OCI-LY1 (cell line): ENCODE results near the gene NCAPD2.
"Not testable (repeated sequence)": the region's sequence is repeated elsewhere in the genome, so short reads cannot be mapped to it uniquely, and the experiment has no call there.

ENCODE experiments used
- H2AFZ ChIP-seq: fragments of 200-600 bp; sonication (generic), shearing (Covaris generic); 2 replicates; pipeline ENCODE4 v1.6.0; 2014; ENCODE audit warnings: antibody characterized with exemption, mild to moderate bottlenecking, low read length
- H3F3A ChIP-seq: fragments of 200-600 bp; sonication (generic), shearing (Covaris generic); 2 replicates; pipeline ENCODE4 v1.6.0; 2014; ENCODE audit warnings: mild to moderate bottlenecking, antibody characterized with exemption, low read length, moderate library complexity; ENCODE audit not compliant: insufficient read depth
- H3K27ac ChIP-seq: fragments of 200-600 bp; sonication (generic); 2 replicates; pipeline ENCODE4 v1.5.1; 2014; ENCODE audit warnings: low read length, mixed run types, mild to moderate bottlenecking, low read depth; ENCODE audit not compliant: poor library complexity, severe bottlenecking
- H3K27me3 ChIP-seq: fragments of 200-600 bp; sonication (generic); 2 replicates; pipeline ENCODE4 v1.6.0; 2014; ENCODE audit warnings: antibody characterized with exemption, mild to moderate bottlenecking, low read length, moderate library complexity; ENCODE audit not compliant: insufficient read depth
- H3K36me3 ChIP-seq: fragments of 200-600 bp; sonication (generic); 2 replicates; pipeline ENCODE4 v1.6.1; 2014; ENCODE audit warnings: mild to moderate bottlenecking, antibody characterized with exemption, low read length, moderate library complexity, mixed read lengths; ENCODE audit not compliant: insufficient read depth
- H3K4me1 ChIP-seq: fragments of 200-600 bp; sonication (generic); 2 replicates; pipeline ENCODE4 v1.5.1; 2014; ENCODE audit warnings: mild to moderate bottlenecking, low read length, moderate library complexity; ENCODE audit not compliant: insufficient read depth, severe bottlenecking
- H3K4me2 ChIP-seq: fragments of 200-600 bp; sonication (generic), shearing (Covaris generic); 2 replicates; pipeline ENCODE4 v1.6.1; 2014; ENCODE audit warnings: low read length
- H3K4me3 ChIP-seq: fragments of 200-600 bp; sonication (generic); 2 replicates; pipeline ENCODE4 v1.5.1; 2014; ENCODE audit warnings: low read length, low read depth, mild to moderate bottlenecking, mixed read lengths; ENCODE audit not compliant: poor library complexity, severe bottlenecking
- H3K79me2 ChIP-seq: fragments of 200-600 bp; shearing (Covaris generic); 2 replicates; pipeline ENCODE4 v1.6.1; 2016; ENCODE audit warnings: mixed run types, low read length, mixed read lengths; ENCODE audit not compliant: insufficient read depth
- H3K9ac ChIP-seq: fragments of 200-600 bp; sonication (generic), shearing (Covaris generic); 2 replicates; pipeline ENCODE4 v1.6.1; 2014; ENCODE audit warnings: mild to moderate bottlenecking, low read length, mixed read lengths
- H3K9me2 ChIP-seq: fragments of 200-600 bp; sonication (generic), shearing (Covaris generic); 2 replicates; pipeline ENCODE4 v1.6.1; 2014; ENCODE audit warnings: low read depth, mild to moderate bottlenecking, low read length, mixed read lengths
- H3K9me3 ChIP-seq: fragments of 200-600 bp; shearing (Covaris generic); 2 replicates; pipeline ENCODE4 v1.6.1; 2014; ENCODE audit warnings: low read length, mixed read lengths
- H4K20me1 ChIP-seq: fragments of 200-600 bp; sonication (generic), shearing (Covaris generic); 2 replicates; pipeline ENCODE4 v1.6.0; 2016; ENCODE audit warnings: mild to moderate bottlenecking, low read length; ENCODE audit not compliant: insufficient read depth
- EZH2 ChIP-seq: fragments of 200-600 bp; sonication (generic), shearing (Covaris generic); IDR thresholded peaks from 2 replicates; pipeline ENCODE4 v1.8.0; 2017; ENCODE audit warnings: borderline replicate concordance, mixed run types, mild to moderate bottlenecking, antibody characterized with exemption, low read length, moderate library complexity, mixed read lengths
- TF ChIP-seq, protein P1 (sequence below): fragments of 200-600 bp; sonication (generic), shearing (Covaris generic); IDR thresholded peaks from 2 replicates; pipeline ENCODE4 v1.5.1; 2017; ENCODE audit warnings: mild to moderate bottlenecking, antibody characterized with exemption, low read length, moderate library complexity, mixed read lengths

NCAPD2 gene

DNA sequence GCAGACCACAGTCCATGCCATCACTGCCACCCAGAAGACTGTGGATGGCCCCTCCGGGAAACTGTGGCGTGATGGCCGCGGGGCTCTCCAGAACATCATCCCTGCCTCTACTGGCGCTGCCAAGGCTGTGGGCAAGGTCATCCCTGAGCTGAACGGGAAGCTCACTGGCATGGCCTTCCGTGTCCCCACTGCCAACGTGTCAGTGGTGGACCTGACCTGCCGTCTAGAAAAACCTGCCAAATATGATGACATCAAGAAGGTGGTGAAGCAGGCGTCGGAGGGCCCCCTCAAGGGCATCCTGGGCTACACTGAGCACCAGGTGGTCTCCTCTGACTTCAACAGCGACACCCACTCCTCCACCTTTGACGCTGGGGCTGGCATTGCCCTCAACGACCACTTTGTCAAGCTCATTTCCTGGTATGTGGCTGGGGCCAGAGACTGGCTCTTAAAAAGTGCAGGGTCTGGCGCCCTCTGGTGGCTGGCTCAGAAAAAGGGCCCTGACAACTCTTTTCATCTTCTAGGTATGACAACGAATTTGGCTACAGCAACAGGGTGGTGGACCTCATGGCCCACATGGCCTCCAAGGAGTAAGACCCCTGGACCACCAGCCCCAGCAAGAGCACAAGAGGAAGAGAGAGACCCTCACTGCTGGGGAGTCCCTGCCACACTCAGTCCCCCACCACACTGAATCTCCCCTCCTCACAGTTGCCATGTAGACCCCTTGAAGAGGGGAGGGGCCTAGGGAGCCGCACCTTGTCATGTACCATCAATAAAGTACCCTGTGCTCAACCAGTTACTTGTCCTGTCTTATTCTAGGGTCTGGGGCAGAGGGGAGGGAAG lies 43.9 kb downstream of the NCAPD2 start:
- Histone ChIP-seq H3K27ac (peak overlapping the region; percentile 85), H3K4me1 (peaks cover 67% of the 10 kb centered on the region), H3K79me2 (peaks cover 17% of the 10 kb centered on the region), H3K9ac (peak overlapping the region; percentile 0; the same call in 1 of the 2 replicates), H3K4me3 (peak overlapping the region; percentile 98), H3K36me3 (peaks cover 58% of the 10 kb centered on the region), H3K4me2 (peak overlapping the region; percentile 91; the same call in 1 of the 2 replicates)
- H3K27me3 ChIP-seq, H4K20me1 ChIP-seq, H3K9me2 ChIP-seq, H2AFZ ChIP-seq, H3K9me3 ChIP-seq, H3F3A ChIP-seq: not testable (repeated sequence)
- TF ChIP-seq, protein P1, sequence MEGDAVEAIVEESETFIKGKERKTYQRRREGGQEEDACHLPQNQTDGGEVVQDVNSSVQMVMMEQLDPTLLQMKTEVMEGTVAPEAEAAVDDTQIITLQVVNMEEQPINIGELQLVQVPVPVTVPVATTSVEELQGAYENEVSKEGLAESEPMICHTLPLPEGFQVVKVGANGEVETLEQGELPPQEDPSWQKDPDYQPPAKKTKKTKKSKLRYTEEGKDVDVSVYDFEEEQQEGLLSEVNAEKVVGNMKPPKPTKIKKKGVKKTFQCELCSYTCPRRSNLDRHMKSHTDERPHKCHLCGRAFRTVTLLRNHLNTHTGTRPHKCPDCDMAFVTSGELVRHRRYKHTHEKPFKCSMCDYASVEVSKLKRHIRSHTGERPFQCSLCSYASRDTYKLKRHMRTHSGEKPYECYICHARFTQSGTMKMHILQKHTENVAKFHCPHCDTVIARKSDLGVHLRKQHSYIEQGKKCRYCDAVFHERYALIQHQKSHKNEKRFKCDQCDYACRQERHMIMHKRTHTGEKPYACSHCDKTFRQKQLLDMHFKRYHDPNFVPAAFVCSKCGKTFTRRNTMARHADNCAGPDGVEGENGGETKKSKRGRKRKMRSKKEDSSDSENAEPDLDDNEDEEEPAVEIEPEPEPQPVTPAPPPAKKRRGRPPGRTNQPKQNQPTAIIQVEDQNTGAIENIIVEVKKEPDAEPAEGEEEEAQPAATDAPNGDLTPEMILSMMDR = peak; percentile 76

DNA sequence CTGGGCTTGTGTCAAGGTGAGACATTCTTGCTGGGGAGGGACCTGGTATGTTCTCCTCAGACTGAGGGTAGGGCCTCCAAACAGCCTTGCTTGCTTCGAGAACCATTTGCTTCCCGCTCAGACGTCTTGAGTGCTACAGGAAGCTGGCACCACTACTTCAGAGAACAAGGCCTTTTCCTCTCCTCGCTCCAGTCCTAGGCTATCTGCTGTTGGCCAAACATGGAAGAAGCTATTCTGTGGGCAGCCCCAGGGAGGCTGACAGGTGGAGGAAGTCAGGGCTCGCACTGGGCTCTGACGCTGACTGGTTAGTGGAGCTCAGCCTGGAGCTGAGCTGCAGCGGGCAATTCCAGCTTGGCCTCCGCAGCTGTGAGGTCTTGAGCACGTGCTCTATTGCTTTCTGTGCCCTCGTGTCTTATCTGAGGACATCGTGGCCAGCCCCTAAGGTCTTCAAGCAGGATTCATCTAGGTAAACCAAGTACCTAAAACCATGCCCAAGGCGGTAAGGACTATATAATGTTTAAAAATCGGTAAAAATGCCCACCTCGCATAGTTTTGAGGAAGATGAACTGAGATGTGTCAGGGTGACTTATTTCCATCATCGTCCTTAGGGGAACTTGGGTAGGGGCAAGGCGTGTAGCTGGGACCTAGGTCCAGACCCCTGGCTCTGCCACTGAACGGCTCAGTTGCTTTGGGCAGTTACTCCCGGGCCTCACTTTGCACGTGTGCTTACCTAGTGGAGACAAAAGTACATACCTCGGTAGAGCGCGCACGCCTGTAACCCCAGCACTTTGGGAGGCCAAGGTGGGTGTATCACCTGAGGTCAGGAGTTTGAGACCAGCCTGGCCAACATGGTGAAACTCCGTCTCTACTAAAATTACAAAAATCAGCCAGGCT lies 44.8 kb downstream of the NCAPD2 start:
- no peak overlapping the region for H3K4me2 ChIP-seq
- H3K9ac ChIP-seq = peak overlapping the region; percentile 0; the same call in 1 of the 2 replicates
- H3K4me1 ChIP-seq = peaks cover 60% of the 10 kb centered on the region
- no peaks in the 10 kb centered on the region for H3K9me3 ChIP-seq
- no peak overlapping the region for H2AFZ ChIP-seq
- H3K79me2 ChIP-seq = peaks cover 17% of the 10 kb centered on the region
- H4K20me1 ChIP-seq = no peaks in the 10 kb centered on the region
- H3K27me3 ChIP-seq = no peaks in the 10 kb centered on the region
- TF ChIP-seq, protein P1 = no peak
- no peak for TF ChIP-seq EZH2
- H3K4me3 ChIP-seq = no peak overlapping the region
- peaks cover 58% of the 10 kb centered on the region for H3K36me3 ChIP-seq
- H3K9me2 ChIP-seq = no peaks in the 10 kb centered on the region
- peak overlapping the region; percentile 85 for H3K27ac ChIP-seq
- no peaks in the 10 kb centered on the region; the same call in none of the 2 replicates for H3F3A ChIP-seq

- Histone ChIP-seq H4K20me1 (no peaks in the 10 kb centered on the region), H3K4me3 (no peak overlapping the region), H3K4me2 (peak overlapping the region; percentile 31; the same call in 1 of the 2 replicates), H3K9ac (no peak overlapping the region), H3K36me3 (peaks cover 61% of the 10 kb centered on the region), H3K27ac (peak overlapping the region; percentile 85), H2AFZ (no peak overlapping the region), H3K4me1 (peaks cover 60% of the 10 kb centered on the region), H3K79me2 (peaks cover 17% of the 10 kb centered on the region), H3K9me2 (no peaks in the 10 kb centered on the region), H3F3A (no peaks in the 10 kb centered on the region; the same call in none of the 2 replicates), H3K27me3 (no peaks in the 10 kb centered on the region), H3K9me3 (no peaks in the 10 kb centered on the region)
- TF ChIP-seq EZH2 = no peak
- TF ChIP-seq, protein P1 = no peak
Measured at GRCh38 chr12:6539314-6539682, 45.4 kb downstream of the NCAPD2 start.
